Endothelial cell of hepatic sinusoid (primary cell): ENCODE measurements around the gene SGO2.
"Not testable (repeated sequence)": the region's sequence is repeated elsewhere in the genome, so short reads cannot be mapped to it uniquely, and the experiment has no call there.

Experiments used
- in situ Hi-C: cut with HindIII; loops from 2 replicates; pipeline ENCODE4 v1.10.0; 2017; ENCODE audit warnings: low sequenced_read_pairs

Gene SGO2

DNA sequence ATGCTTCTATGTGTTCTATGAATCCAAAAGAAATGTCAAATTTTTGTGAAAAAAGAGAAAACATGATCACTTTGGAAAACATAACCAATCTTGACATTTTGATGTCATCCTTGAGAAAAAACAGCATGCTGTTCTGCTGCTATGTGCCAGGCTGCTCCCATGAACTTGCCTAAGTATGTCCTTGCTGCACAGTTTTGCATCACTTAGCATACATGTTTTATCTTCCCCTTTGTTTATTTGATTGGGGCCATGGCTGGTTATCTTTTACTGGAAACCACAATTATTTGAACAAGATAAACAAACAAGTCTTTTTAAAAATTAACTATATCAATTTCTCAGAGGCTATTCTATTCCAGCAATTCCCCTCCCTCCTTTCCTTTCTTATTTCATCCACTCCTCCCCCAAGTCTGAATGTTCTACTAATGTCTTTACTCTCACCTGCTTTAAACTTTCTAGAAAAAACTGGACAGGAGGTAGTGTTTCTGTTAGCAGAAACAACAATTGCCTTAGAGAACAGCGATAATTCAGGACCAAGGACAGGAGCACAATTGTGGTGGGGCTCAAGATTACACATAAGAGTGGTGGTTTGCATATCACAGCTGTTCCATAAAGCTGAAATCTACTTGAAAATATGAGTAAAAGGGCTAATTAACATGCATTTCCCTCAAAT lies 66.5 kb downstream of the SGO2 start:
- in situ Hi-C loops = no loop called here

DNA sequence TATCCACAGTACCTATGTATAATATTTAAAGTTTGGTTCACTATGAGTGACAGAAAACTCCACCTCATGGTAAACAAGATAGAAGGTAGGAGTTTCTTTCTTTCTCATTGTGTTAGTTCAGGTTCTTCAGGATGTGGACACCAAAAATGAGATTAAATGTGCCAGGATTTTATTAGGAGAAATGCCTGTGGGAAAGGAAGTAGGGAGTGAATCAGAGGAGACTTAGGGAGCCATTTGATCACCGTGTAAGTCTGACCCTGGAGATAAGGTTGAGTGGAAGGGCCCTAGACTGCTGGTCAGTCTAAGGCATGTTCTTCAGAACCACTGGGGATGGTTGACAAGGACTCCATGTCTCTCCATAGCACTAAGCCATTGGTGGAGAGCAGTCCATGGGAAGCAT lies 67.9 kb downstream of the SGO2 start:
- in situ Hi-C loops = no loop called here

DNA sequence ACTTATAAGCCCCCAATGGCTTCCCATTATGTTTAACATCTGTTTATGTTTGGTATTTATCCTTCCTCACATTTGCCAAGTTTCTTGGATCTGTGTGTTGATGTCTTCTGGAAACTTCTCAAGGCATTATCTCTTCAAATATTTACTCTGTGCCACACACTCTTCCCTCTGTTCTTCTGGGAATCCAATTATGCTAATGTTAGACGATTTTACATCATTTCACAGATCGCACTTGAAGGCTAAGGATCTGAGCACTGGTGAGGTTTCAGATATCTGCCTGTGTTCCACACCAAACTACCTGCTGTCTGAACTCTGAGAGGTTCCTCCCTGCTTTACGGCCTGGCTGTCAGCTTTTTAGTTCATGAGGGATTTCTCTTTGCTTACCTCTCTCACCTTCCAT lies 69.9 kb downstream of the SGO2 start:
- in situ Hi-C loops = no loop called here

DNA sequence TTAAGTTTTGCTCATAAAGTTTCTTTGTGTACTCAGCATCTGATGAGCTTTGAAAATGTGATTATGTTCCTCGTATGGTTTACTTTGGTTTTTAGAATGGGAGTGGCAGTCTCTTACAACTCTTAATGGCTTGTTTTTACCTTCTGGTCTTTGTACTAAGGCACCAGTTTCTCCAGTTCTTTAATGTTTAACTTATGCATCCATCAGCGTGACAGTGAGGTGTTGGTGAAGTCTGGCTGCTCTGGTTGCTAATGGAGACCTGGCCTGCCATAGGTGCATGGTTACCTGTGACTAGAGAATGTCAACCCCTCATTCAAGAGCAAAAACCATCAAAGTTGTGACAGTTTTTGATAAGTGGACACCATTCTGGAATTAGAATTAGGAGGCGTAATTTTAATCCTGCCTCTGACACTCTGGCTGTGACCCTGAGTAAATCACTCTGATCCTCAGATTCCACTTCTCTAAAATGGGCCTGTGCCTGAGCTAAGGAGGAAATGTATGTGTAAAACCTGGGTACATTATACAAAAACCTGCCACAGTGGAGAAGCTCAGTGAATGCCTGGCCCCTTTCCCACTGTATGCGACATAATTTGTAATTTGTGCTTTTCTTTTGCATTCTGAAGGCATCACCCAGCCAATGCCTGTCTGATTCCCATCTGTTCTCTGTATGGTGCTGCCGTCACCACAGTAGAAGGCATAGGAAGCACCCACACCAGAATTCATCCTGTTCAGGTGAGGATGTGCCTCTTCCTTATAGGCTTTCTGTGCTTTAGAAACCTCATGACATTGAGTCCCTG lies 71.0 kb downstream of the SGO2 start:
- in situ Hi-C loops = no loop called here

DNA sequence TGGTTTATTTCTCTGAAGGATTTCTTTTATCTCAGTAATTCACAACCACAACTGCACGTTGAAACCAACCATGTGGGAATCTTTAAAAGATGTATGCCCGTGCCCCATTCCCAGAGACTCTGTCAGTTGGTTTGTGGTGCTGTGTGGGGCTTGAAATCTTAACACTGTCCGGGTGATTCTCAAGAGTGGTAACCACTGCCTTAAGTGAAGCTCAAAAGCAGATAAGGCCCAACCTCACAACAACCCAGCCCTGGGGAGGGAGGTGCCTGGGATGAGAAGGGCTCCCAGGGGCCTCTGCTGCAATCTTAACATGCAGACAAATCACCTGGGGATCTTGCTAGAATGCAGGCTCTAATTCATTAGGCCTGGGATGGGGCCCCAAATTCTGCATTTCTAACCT lies 73.2 kb downstream of the SGO2 start:
- in situ Hi-C loops = no loop called here

DNA sequence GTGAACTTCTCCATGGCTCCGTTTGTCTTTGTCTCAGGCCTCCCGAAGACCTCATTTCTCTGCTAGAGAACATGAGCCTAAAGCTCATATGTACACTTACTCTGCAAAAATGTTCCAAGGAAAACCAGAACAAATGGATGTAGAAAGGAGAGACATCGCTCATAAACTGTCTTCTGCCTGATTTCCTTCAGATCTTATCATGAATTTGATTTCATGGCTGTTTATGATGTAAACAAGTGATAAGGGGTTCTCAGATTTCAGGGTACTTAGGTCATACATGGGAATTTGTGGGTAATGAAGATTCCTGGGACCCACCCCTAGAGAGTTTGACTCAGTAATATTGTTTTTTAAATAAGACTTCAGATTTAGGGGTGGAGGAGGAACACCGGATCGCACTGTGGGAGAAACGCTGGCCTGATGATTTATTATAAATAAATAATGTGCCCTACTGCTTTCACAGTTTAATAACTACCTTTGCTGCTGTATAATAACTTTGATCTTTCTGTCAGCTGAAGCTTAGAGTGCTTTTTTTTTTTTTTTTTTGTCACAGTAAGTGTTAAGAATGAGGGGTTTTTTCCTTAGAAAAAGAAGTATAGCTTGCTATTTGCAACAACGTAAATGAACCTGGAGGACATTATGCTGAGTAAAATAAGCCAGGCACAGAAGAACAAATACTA lies 74.7 kb downstream of the SGO2 start:
- in situ Hi-C loops = no loop called here

DNA sequence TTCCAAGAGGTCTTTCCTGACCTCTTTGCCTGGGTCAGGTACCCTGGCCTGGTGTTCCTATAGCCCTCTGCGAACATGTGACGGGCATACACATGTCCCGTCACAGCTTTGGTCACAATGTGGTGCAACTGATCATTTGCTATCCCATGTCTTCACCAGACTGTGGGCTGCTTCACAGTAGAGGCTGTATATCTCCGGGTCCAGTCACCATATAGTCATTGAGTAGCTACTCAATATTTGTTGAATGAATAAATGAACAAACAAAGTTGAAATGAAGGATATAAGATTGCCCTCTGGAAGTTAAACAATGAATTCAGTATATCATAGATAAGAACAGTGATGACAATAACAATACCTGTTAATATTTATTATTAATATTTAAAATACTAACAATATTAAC lies 76.6 kb downstream of the SGO2 start:
- in situ Hi-C loops = no loop called here

DNA sequence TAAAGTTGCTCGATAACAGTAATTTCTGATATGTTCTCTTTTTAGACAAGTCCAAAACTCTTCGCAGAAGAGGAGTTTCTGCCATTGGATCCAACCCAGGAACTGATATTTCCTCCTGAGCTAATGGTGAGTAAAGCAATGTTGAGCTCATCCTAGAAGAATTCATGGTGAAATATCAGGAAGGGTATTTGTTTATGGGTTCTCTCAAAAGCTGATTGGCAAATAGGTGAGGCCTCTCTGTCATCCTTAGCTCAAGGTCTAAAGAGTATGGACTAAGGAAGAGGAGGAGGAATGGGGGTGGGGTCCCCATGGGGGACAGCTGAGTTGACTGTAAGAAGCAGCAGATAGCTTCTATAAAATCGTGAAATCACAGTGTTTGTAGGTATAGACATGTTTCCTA lies 78.0 kb downstream of the SGO2 start:
- in situ Hi-C loops = no loop called here

DNA sequence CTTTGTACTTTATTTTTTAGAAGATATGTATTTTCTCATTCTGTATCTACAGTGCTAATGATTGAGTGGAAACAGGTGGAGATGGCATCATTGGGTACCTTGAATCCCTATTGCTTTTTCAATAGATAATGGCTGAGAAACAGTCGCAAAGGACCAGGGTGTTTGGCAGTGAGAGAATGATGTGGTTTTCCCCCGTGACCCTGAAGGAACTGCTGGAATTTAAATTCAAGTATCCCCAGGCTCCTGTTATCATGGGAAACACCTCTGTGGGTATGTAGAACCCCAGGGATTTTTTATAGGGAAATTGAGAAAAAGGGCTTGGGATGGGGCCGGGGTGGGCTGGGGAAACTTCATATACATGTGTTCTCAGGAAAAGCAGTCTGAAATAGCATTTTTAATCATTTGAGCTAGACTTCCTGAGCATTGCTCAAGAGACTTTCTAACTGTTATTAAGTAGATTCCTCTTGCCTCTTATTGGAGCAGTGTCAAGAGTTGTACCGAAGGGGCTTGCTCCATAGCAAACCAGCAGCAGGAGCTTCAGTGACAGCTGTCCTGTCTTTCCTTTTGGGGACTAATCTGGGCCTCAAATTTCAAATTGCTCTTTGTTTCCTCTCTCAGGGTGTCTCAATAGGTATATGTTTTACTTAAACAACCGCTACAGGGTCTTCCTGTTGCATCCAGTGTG lies 78.7 kb downstream of the SGO2 start:
- in situ Hi-C loops = no loop called here

DNA sequence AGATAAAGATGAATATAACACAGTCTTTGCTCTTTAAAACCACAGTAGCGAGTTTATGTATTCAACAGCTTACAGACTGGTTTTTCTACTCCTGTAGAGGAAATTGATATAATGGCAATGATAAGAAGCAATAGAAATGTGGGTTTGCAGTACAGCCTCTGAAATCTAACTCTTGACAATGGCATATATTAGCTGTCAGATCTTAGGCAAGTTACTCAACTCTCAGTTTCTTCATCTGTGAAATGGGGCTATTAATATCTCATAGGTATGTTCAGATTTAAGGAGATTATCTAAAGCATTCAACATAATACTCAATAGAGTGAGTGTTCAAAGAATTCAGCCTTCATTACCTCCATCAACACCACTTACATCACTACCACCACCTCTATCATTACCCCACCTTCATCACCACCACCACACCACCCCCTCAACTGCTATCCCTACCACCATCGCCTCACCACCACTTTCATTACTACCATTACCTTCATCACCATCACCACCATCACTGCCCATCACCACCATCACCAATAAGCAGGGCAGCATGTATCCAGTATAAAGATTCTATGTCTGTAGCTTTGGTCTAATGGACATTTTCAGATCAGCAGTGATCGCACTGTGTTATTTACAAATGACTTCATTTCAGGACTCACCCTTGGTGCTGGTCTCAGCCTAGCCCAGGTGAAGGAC lies 82.5 kb downstream of the SGO2 start:
- in situ Hi-C loops = no loop called here

DNA sequence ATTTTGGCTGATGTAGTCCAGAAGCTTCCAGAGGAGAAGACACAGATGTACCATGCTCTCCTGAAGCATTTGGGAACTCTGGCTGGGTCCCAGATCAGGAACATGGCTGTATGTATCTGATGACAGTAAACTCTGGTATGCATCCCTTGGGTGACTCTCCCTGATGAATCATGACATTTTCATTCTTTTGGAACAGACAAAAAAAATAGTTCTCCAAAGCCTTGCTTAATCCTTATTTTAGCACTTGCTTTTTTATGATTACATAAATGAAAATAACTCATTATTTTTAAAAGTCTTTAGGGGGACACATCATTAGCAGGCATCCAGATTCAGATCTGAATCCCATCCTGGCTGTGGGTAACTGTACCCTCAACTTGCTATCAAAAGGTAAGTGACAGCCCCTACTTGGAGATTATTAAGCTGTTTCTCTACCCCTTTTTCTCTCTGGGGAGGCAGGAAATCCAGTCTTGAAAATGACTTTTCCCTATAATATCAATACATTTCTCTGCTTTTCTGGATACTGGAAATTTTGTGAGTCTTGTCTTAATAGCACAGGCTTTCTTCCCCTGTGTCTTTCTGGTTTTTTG lies 83.1 kb downstream of the SGO2 start:
- in situ Hi-C loops = no loop called here

DNA sequence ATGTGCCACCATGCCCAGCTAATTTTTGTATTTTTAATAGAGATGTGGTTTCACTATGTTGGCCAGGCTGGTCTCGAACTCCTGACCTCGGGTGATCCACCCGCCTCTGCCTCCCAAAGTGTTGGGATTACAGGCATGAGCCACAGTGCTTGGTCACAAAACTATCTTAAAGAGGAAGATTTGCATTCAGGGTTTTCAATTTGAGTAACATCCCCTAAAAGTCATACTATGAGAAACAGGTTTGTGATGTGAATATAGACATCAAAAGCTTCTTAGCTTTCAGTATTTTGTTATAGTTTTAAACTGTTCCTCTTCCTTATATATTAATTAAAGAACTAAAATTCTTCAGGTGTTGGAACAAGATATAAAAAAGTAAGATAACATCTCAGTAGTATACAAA lies 84.2 kb downstream of the SGO2 start:
- in situ Hi-C loops = not testable (repeated sequence)

DNA sequence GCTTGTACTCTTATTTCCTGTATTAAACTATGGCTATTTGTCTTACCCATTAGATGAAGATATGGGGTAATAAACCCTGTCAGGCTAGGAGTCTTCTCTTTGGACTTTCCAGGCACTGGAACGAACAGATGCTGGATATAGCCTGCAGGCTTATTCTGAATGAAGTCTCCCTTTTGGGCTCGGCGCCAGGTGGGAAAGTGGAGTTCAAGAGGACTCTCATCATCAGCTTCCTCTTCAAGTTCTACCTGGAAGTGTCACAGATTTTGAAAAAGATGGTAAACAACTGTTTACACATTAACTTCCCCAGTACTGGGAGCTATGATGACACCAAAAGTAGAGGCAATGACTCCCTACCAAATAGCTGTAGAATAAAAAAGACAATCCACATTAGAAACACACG lies 87.7 kb downstream of the SGO2 start:
- in situ Hi-C loops = no loop called here

DNA sequence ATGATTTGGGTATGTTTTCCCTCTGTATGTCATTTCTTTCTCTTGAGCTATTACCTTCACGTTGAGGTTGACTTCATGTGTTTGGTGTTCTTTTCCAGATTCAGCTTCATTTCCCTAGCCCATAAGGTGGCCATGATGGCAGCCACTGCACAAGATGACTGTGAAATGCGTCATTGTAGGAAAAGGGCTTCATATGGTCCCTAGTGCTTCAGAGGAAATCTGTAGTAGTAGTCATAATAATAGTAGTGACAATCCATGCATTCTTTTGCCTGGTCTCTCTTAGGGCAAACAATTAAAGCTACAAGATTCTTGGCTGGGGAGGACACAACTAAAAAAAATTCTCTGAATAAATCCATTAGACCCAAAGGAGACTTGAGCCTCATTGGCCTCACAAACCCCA lies 88.2 kb downstream of the SGO2 start:
- in situ Hi-C loops = no loop called here

DNA sequence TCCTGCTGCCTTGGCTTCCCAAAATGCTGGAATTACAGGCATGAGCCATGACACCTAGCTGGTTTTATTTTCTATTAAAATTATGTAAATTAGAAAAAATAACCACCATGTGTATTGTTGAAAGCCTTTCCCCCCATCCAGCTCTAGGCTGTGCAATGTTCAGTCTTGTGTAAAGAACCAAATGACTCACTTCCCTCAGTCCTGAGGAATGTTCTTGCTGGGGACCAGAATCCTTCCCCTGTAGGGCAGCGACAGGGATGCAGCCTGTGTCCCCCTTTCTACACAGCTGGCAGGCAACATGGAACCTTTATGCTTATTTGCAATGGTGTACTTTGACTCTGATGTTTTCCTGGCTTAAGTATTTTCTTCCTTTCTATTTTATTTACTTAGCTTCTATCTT lies 89.2 kb downstream of the SGO2 start:
- in situ Hi-C loops = no loop called here

DNA sequence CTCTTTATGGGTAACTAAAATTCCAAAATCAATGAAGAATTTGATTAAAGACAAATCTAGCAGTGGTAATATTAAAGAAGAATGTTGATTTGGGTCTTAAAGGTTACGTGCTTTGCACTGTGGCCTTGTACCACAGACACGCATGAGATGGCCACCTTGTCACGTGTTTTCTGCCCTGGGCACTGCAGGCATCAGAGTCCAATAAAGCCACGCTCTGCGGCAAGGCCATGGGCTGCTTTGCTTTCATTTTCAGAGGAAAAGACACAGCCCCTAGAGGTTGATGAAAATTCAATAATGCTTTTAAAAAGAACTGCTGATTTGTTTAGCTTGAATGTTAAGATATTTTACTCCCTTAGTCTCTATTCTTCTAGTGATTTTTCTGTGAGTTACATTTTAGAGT lies 90.2 kb downstream of the SGO2 start:
- in situ Hi-C loops = no loop called here

DNA sequence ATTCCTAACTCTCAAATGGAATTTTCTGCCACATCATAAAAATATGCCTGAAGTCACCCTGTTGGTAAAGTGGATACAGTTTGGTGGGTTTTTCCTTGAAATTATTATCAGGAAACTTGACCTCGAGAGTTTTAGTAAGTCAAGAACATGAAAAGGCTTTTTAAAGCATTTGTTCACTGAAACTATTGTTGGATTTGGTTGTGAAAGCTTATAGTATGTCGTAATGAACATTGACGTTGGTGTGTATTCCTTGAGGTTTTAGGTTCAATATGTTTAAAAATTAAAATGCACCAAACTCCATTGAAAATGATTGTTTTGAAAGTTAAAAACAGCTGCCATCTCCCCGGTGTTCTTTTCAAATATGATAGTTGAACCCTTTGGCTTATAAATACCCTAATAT lies 90.6 kb downstream of the SGO2 start:
- in situ Hi-C loops = no loop called here

DNA sequence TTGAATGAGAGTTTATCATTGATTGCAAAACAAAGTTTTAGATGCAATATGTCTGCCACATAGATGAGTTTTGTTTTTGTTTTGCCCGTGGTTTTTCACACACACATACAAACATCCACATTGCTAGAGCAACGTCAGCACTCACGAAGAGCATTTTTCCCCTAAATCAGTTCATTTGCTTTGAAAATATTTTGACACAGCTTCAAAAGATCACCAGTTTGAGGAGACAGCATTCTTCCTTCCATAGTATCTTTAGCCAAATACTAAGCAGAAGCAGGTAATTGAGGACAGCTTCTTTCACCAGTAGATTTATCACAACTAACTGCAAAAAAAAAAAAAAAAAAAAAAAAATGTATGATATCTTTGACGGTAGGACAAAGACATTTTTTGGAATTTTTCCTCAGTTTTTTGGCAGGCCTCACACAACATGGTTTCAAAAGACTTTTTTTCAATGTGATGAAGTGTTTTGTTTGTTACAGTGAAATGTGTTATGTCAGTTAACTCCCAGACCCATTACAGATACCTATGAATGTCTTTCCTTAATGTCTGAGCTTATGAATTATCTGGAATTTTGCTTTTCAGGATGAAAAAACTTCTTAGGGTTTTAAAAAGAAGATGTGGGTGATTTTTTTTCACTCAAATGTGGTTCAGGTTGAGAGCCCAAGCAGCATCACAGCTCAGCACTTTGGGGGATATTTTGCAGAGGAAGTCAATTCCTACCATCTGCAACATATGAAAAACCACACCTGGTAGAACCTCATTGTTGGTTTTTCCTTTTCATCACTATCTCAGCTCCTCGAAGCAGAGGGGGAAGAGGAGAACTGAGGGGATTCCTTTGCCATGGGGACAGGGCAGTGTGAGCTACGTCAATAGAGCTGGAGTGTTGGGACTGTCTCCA lies 91.4 kb downstream of the SGO2 start:
- in situ Hi-C loops = no loop called here

DNA sequence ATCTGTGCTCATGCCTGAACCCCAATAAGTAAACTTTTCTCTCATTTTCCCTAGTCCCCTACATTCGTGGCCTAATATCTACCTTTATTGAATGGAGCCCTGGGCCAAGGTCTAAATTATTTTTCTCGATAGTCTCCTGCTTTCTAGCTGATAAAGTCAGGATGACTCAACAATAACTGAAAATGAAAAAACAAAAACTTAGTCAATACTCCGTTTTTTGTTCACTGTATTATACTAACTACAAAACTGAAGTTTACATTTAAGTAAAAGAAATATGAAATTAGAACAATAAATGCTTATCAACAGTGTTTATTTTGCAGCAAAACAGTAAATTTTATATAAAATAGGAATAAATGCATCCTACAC lies 92.0 kb downstream of the SGO2 start:
- in situ Hi-C loops = no loop called here

DNA sequence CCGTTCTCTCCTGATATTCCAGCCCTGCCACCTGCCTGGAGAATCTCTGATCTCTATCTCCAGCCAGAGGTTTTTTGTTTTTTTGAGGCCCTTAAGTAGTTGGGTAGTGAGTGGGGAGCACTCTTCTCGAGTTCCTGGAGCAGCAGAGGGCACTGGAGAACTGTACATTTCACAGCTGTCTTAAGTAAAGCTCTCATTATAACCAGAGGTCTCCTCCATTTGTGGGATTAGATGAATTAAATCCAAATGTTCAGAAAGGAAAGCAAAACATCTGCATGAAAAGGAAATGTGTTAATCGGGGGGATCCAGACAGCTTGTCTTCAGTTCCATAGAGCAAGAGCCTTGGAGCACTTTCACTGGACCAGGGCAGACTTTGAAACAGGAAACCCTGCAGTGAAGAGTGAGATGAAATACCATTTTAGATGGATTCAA lies 92.6 kb downstream of the SGO2 start:
- in situ Hi-C loops = no loop called here
